ENCODE data around the gene LILRA6.

- TF ChIP-seq POLR2AphosphoS5 (IDR thresholded peaks at IDR 0.05) (no peak), CTCF (IDR thresholded peaks at IDR 0.05; ENCODE audit: poor library complexity, severe bottlenecking) (no peak), RAD21 (conservative IDR thresholded peaks at IDR 0.05) (no peak), REST (IDR thresholded peaks at IDR 0.05; ENCODE audit: borderline replicate concordance) (no peak), EZH2 (IDR thresholded peaks at IDR 0.05; ENCODE audit: borderline replicate concordance, insufficient read depth, low read length, poor library complexity, severe bottlenecking) (no peak), TAF1 (IDR thresholded peaks at IDR 0.05; ENCODE audit: low read depth) (no peak)
Measured at GRCh38 chr19:54196536-54196935, 46.1 kb downstream of the LILRA6 start.
